HCT116 (cell line): ENCODE data around the gene ALDH3B1. TPM values are rescaled to one million over a fixed set of nuclear protein-coding genes. Genes with fewer than 3 reads are reported as not detected.

Experiments used
- ATAC-seq: fragments of 200-7000 bp; cut with Tn5 transposase; 2 replicates; pipeline ENCODE4 v1.9.1; 2020; ENCODE audit warnings: mild to moderate bottlenecking, moderate library complexity
- BruUV-seq: library from RNA; stranded (reverse); fragments of 400-500 nt; replicated peaks from 2 replicates; lab custom pipeline; 2021; lab: Mats Ljungman, UMichigan
- CTCF ChIA-PET: fragments of 300-600 bp; sonication (Branson Sonifier 250); formaldehyde crosslinking; loops from one replicate; lab custom pipeline; 2021; ENCODE audit warnings: antibody characterized with exemption; lab: Charles Lee
- POLR2A ChIA-PET: fragments of 300-600, 350-600 bp; sonication (Branson Sonifier 250); formaldehyde crosslinking; loops from one replicate; lab custom pipeline; 2021; ENCODE audit warnings: antibody characterized with exemption; lab: Charles Lee
- RAD21 ChIA-PET, 2 experiments: fragments of 300-600 bp; sonication (Branson Sonifier 250); formaldehyde crosslinking; loops; one replicate each; lab custom pipeline; 2023; ENCODE audit warnings: low total read pairs in 2 of 2; ENCODE audit not compliant: uncharacterized antibody in 2 of 2, unreplicated experiment in 2 of 2, low non-redundant PET in 1 of 2; lab: Charles Lee
- DNase-seq: peaks from one replicate; pipeline ENCODE4 v3.0.0-alpha.2; 2010; ENCODE audit warnings: low read depth, low spot score
- H2AFZ ChIP-seq: fragments of 200-600 bp; shearing (Covaris generic), sonication (generic); 2 replicates; pipeline ENCODE4 v1.6.1; 2017; ENCODE audit warnings: low read depth, mixed run types, mixed read lengths, antibody characterized with exemption, low read length; ENCODE audit not compliant: poor library complexity, severe bottlenecking
- H3K27ac ChIP-seq: 2 replicates; pipeline ENCODE4 v1.5.1; 2012; ENCODE audit warnings: low read depth, low read length
- H3K27me3 ChIP-seq: fragments of 200-600 bp; sonication (generic); 2 replicates; pipeline ENCODE4 v1.6.1; 2016; ENCODE audit warnings: mixed run types, low read length, mixed read lengths; ENCODE audit not compliant: insufficient read depth
- H3K36me3 ChIP-seq, 2 experiments: fragments of 200-500 bp in 1 of 2; fragments of 200-600 bp in 1 of 2; sonication (Bioruptor generic) in 1 of 2; sonication (generic) in 1 of 2; 2 replicates each; pipeline versions ENCODE4 v1.5.1 to v1.6.1; 2014 to 2016; ENCODE audit warnings: low read length in 2 of 2, inconsistent platforms in 1 of 2, mixed read lengths in 1 of 2, mixed run types in 1 of 2; ENCODE audit not compliant: insufficient read depth in 2 of 2, control insufficient read depth in 1 of 2
- H3K4me1 ChIP-seq, 2 experiments: fragments of 200-600 bp in 1 of 2; sonication (generic) in 1 of 2; 2 replicates each; pipeline versions ENCODE4 v1.5.1 to v1.6.1; 2012 to 2017; ENCODE audit warnings: low read length in 2 of 2, inconsistent platforms in 1 of 2, mild to moderate bottlenecking in 1 of 2, mixed read lengths in 1 of 2, mixed run types in 1 of 2, moderate library complexity in 1 of 2; ENCODE audit not compliant: insufficient read depth in 2 of 2, control insufficient read depth in 1 of 2
- H3K4me2 ChIP-seq: fragments of 200-600 bp; sonication (generic); 2 replicates; pipeline ENCODE4 v1.6.1; 2017; ENCODE audit warnings: mixed run types, low read length, mixed read lengths
- H3K4me3 ChIP-seq, 2 experiments: fragments of 200-600 bp in 1 of 2; sonication (generic) in 1 of 2; replicated peaks in 1 of 2; 2 replicates each; pipeline ENCODE4 v1.5.1; 2011 to 2016; ENCODE audit warnings: low read length in 2 of 2, control low read depth in 1 of 2, low read depth in 1 of 2, mild to moderate bottlenecking in 1 of 2, mixed read lengths in 1 of 2, mixed run types in 1 of 2
- H3K79me2 ChIP-seq: fragments of 200-600 bp; sonication (generic); 2 replicates; pipeline ENCODE4 v1.6.1; 2017; ENCODE audit warnings: mild to moderate bottlenecking, mixed run types, low read length, moderate library complexity, mixed read lengths; ENCODE audit not compliant: insufficient read depth
- H3K9ac ChIP-seq: fragments of 200-600 bp; sonication (generic); 2 replicates; pipeline ENCODE4 v1.6.1; 2016; ENCODE audit warnings: low read length, mixed read lengths
- H3K9me2 ChIP-seq: fragments of 200-600 bp; sonication (generic), shearing (Covaris generic); 2 replicates; pipeline ENCODE4 v1.6.1; 2017; ENCODE audit warnings: mixed run types, mild to moderate bottlenecking, moderate library complexity; ENCODE audit not compliant: insufficient read depth
- H3K9me3 ChIP-seq, 2 experiments: fragments of 200-500 bp in 1 of 2; fragments of 200-600 bp in 1 of 2; sonication (Bioruptor generic) in 1 of 2; sonication (generic) in 1 of 2; 2 replicates each; pipeline ENCODE4 v1.6.1; 2014 to 2017; ENCODE audit warnings: low read length in 2 of 2, mixed read lengths in 2 of 2, inconsistent platforms in 1 of 2, low read depth in 1 of 2, mild to moderate bottlenecking in 1 of 2, mixed run types in 1 of 2, moderate library complexity in 1 of 2; ENCODE audit not compliant: control insufficient read depth in 1 of 2, insufficient read depth in 1 of 2
- H4K20me1 ChIP-seq: fragments of 200-600 bp; sonication (generic), shearing (Covaris generic); 2 replicates; pipeline ENCODE4 v1.6.1; 2017; ENCODE audit warnings: mixed run types, mild to moderate bottlenecking, moderate library complexity; ENCODE audit not compliant: insufficient read depth
- CBX3 ChIP-seq: IDR thresholded peaks from 2 replicates; pipeline ENCODE4 v1.6.1; 2012; ENCODE audit warnings: low read depth
- EZH2phosphoT487 ChIP-seq: fragments of 200-600 bp; IDR thresholded peaks from 2 replicates; pipeline ENCODE4 v1.6.1; 2018; ENCODE audit warnings: antibody characterized with exemption, borderline replicate concordance
- MAX ChIP-seq: IDR thresholded peaks from 2 replicates; pipeline ENCODE4 v1.6.1; 2012
- POLR2A ChIP-seq: IDR thresholded peaks from 2 replicates; pipeline ENCODE4 v1.7.0; 2011; ENCODE audit warnings: borderline replicate concordance; ENCODE audit not compliant: insufficient read depth, insufficient read length; ENCODE audit errors: extremely low read depth
- POLR2AphosphoS5 ChIP-seq: IDR thresholded peaks from 2 replicates; pipeline ENCODE4 v1.6.1; 2011; ENCODE audit warnings: mild to moderate bottlenecking, low read depth, low read length, moderate library complexity
- REST ChIP-seq: IDR thresholded peaks from 2 replicates; pipeline ENCODE4 v1.6.1; 2012; ENCODE audit warnings: low read depth
- SIN3A ChIP-seq: IDR thresholded peaks from 2 replicates; pipeline ENCODE4 v1.6.1; 2012; ENCODE audit warnings: low read depth
- SP1 ChIP-seq: IDR thresholded peaks from 2 replicates; pipeline ENCODE4 v1.6.1; 2012; ENCODE audit warnings: low read depth
- SRF ChIP-seq: IDR thresholded peaks from 2 replicates; pipeline ENCODE4 v1.6.1; 2012; ENCODE audit warnings: low read depth
- TCF7L2 ChIP-seq: IDR thresholded peaks from 2 replicates; pipeline ENCODE4 v1.7.0; 2011; ENCODE audit warnings: borderline replicate concordance, inconsistent platforms; ENCODE audit not compliant: insufficient read depth, insufficient read length; ENCODE audit errors: extremely low read depth
- intact Hi-C: fragments of 100-400 bp; cut with micrococcal nuclease; formaldehyde crosslinking; loops from 2 replicates; pipeline ENCODE4 v1.10.0; 2022
- total RNA-seq: library from RNA; stranded (reverse); gene quantifications from one replicate; pipeline ENCODE4 v1.2.1, GENCODE V29; 2021; ENCODE audit not compliant: unreplicated experiment

ALDH3B1 gene
- total RNA-seq, 1 experiment from 2014 or later, result 25.5 TPM

GRCh38 chr11:68037411-68038225, 27.5 kb downstream of the ALDH3B1 start:
- RAD21 ChIA-PET, result no interaction called here
- Histone ChIP-seq H3K4me2 (peak overlapping the region; percentile 85), H3K9me3 (no peaks in the 10 kb centered on the region), H3K36me3 (peaks cover 4 to 24% of the 10 kb centered on the region in 2 experiments; a peak in 2 of 4 replicates), H3K27me3 (no peaks in the 10 kb centered on the region), H3K4me1 (peaks cover 9 to 23% of the 10 kb centered on the region in 2 experiments; a peak in 3 of 4 replicates), H4K20me1 (no peaks in the 10 kb centered on the region), H3K9ac (no peak overlapping the region), H3K9me2 (no peaks in the 10 kb centered on the region), H3K4me3 (no peak overlapping the region; a peak in 1 of 4 replicates), H2AFZ (no peak overlapping the region), H3K79me2 (peaks cover 34% of the 10 kb centered on the region), H3K27ac (peak overlapping the region; percentile 87)
- CTCF ChIA-PET, result no interaction called here
- DNase-seq (no peak), ATAC-seq (no peak)
- BruUV-seq, result no TSS peak
- POLR2A ChIA-PET, result interaction anchor here (1.7 kb wide), 1 partner anchor 28 kb away, joined by 5 read pairs; the partner anchor contains the start of gene ALDH3B1
- intact Hi-C loops, result loop anchor here (10.0 kb wide), 1 partner anchor 87 kb away; the partner anchor contains the start of gene CHKA
- no peak for TF ChIP-seq SRF
- no peak for TF ChIP-seq TCF7L2
- no peak for TF ChIP-seq CBX3
- no peak for TF ChIP-seq EZH2phosphoT487
- TF ChIP-seq SIN3A, result no peak
- TF ChIP-seq REST, result no peak
- no peak for TF ChIP-seq MAX
- TF ChIP-seq POLR2AphosphoS5, result no peak; the same call in 1 of the 2 replicates
- TF ChIP-seq SP1, result no peak
- no peak for TF ChIP-seq POLR2A
